GM18868 (cell line): ENCODE data around the gene INSM1.
"Not testable (repeated sequence)": the region's sequence is repeated elsewhere in the genome, so short reads cannot be mapped to it uniquely, and the experiment has no call there.

Source experiments
- ATAC-seq: cut with Tn5 transposase; IDR thresholded peaks from one replicate; pipeline ENCODE4 v1.9.1; 2021; ENCODE audit warnings: mild to moderate bottlenecking, moderate library complexity; ENCODE audit not compliant: unreplicated experiment

The INSM1 gene

GRCh38 chr20:20367575-20368417 lies at the start of gene INSM1:
TSS of gene INSM1 (plus strand) at chr20:20368104. CDS start at chr20:20368268, 164 bp downstream.
- ATAC-seq: peak; percentile 29

- ATAC-seq: no peak
These were observed 49.3 kb upstream of the INSM1 start for GRCh38 chr20:20318365-20319161.

DNA sequence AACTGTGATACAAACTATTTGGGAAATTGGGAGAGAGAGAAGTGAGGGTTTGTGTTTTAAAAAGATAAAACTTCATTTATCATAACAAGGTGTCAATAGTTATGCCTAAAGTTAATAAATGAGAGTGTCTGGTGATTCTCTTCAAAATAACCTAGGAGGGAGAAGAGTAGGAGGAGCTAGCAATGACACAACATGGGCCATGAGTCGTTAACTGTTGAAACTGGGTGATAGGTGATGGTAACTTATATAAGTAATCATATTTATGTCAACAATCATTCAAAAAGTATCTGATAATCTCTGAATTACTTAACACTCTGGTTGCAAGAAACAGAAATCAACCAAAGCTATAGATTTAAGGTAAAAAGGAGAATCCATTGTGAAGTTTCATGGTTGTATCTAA lies 46.8 kb upstream of the INSM1 start:
- no peak for ATAC-seq

DNA sequence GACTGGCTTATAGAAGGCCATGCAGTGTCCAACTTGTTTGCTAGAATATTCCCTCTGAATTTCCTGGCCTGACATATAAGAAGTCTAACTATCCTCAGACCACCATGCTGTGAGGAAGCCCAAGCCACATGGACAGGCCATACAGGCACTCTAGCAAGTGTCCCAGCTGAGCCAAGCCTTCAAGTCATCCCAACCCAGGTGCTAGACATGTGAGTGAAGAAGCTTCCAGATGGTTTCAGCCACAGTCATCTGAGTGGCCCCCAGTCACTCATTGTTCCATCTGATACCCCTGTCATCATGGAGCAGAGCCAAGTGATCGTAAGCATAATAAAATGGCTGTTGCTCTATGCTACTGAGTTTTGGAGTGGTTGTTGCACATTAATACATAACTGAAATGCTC lies 46.0 kb upstream of the INSM1 start:
- no peak for ATAC-seq

DNA sequence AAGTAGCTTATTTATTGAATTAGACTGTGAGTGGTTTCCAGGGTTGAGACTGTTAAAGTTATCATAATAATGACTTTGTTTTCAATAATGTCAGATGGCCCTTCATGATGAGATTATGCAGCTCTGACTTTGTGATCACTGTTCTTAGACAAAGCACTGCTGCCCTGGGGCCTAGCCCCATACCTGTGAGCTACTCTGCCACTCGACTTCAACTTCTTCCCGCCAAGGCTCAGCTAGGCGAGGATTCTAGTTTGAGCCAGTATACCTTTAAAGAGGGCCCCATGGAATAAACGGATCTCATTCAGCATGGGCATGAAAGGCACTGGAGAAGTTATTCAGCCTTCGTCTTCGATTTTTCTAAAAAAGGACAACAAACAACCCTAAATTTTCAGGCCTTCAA lies 45.0 kb upstream of the INSM1 start:
- ATAC-seq: no peak

- no peak for ATAC-seq
These were observed 40.2 kb upstream of the INSM1 start for GRCh38 chr20:20327746-20328145.

GRCh38 chr20:20329564-20329963 lies 38.3 kb upstream of the INSM1 start:
- ATAC-seq: no peak

- ATAC-seq: no peak
These were observed 36.7 kb upstream of the INSM1 start for GRCh38 chr20:20331156-20331555.

DNA sequence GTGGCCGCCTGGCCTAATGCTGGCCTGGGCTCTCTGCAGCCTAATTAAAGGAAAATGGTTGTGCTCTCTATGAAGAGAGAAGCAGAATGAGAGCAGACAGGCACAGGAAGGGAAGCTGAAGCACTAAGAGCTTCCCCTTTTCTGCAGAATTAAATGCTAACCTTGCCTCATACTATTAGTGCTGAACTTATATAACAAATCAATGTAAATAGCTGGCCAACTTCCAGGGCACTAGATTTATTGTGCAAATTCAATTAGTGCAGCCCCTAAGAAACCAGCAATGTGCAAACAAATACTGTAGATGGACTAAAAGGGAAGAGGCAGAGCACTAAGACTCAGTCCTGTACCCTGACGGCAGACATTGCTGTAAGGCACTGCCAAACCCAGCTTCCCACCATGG lies 36.1 kb upstream of the INSM1 start:
- ATAC-seq: no peak

- peak; percentile 50 for ATAC-seq
These were observed 34.0 kb upstream of the INSM1 start for GRCh38 chr20:20333866-20334265.

DNA sequence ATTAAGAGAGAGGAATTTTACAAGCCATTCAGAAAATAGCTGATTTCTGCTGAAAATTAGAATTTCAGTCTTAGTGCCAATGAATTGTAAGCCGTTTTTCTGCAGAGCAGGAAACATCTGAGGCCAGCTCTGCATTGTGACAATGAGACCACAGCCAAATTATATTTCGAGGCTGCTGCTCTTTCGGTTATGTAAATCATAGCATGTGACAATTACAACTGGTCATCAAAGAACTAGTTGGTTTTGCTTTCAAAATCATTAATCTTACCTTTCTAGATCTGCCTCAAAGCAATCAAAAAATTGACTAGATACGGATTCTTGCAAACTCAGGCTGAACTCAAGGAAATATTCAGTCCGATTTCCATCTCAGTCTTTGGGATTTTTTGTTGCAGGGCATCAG lies 33.4 kb upstream of the INSM1 start:
- ATAC-seq: peak; percentile 93

DNA sequence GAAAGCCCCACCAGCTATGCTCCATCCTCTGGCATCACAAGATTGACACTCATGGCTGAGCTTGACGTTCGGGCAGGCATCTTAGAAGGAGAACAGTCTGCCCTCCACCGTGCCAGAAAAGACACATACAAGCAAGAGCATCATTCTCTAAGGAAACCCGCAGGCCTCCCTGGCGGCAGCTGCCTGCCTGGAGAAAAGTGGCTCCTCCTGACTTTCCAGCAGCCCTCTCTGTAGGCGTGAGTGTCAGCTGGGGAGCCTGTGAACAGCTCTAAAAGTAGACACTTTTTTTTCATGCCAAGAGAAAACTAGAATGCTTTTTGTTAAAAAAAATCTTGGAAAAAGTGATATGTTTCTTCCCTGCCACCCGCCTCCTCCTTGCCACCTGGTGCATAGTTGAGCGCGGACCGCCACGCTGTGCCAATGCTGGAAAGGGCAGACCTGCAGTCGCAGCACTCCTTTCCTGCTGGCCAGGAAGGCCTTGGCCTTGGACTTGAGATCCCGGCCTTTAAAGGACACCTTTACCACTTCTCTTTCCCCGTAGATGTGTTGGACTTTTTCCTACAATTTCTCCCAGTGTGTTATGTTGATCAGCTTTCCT lies 29.7 kb upstream of the INSM1 start:
- ATAC-seq: no peak

GRCh38 chr20:20340443-20340842 lies 27.5 kb upstream of the INSM1 start:
- no peak for ATAC-seq

DNA sequence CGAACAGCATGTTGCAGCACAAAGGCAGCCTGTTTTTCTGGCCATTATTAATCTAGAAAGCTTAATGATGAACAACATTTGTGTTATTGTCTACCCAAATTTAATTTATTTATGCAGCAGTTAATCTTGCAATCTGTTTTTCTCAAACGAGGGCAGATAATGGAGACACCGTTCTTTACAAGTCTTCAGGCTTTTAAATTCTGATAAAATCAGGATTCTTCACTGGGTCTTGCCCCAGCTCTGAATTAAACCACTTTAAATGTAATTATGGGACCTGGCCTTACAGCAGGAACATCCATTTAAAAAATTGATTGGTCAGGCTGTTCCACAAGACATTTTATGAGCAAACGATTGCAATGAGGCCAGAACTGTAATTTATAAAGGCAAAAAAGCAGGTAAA lies 26.5 kb upstream of the INSM1 start:
- no peak for ATAC-seq

DNA sequence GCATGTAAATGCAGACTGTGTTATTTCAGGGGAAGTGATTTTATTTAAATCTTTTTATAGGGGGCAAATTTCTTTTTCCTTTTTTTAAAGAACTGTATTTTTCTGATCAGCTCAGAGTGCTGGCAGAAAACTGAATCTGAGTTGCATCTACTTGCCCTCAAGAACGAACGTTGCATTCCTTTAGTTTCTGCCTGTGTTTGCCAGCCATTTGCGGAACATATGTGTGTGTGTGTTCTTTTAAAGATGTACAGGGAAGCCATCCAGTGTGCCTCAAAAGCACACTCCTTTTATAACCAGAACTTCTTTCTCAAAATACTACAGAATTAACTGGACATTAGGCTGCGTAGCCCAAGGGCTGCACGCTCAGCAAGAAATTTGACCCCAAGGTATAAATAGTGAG lies 25.8 kb upstream of the INSM1 start:
- no peak for ATAC-seq

- no peak for ATAC-seq
These were observed 24.0 kb upstream of the INSM1 start for GRCh38 chr20:20343932-20344331.

DNA sequence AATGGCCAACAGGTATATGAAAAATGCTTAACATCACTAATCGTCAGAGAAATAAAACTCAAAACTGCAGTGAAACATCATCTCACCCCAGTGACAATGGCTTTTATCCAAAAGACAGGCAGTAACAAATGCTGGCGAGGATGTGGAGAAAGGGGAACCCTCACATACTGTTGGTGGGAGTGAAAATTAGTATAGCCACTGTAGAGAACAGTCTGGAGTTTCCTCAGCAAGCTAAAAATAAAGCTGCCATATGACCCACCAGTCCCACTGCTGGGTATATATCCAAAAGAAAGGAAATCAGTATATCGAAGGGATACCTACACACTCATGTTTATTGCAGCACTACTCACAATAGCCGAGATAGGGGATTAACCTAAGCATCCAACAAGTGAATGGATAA lies 23.4 kb upstream of the INSM1 start:
- no peak for ATAC-seq

DNA sequence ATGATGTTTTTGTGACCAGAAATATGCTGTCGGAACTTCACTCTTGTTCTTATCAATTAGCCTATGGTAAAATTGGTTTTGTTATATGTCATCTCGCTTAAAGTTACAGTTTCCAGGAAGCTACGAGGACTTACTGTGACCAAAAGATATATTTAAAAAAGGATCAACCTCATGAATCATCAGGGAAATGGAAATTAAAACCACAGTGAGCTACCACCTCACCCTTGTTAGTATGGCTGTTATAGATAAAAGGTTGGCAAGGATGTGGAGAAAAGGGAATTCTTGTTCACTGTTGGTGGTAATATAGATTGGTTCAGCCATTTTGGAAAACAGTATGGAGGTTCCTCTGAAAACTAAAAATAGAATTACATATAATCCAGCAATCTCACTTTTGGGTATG lies 14.3 kb upstream of the INSM1 start:
- no peak for ATAC-seq

- not testable (repeated sequence) for ATAC-seq
These were observed 12.4 kb upstream of the INSM1 start for GRCh38 chr20:20355503-20355902.

DNA sequence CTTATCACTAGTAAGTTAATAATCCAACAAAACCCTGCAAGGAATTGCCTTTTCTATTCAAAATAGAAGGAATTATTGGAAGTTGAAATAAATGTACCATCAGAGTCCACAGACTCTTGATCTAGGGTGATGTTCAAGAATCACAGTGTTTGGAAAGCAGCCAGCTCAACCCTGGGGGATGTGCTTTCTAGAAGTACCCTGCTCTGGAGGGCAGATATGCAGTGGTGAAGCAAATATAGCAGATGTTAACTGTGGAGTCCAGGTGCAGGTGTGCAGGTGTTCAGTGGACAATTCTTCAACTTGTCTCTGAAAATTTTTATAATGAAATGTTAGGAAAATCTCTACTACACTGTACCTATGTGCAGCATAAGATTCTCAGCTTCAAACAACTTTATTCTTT lies 9.1 kb upstream of the INSM1 start:
- ATAC-seq: no peak

GRCh38 chr20:20359628-20360027 lies 8.3 kb upstream of the INSM1 start:
- no peak for ATAC-seq

DNA sequence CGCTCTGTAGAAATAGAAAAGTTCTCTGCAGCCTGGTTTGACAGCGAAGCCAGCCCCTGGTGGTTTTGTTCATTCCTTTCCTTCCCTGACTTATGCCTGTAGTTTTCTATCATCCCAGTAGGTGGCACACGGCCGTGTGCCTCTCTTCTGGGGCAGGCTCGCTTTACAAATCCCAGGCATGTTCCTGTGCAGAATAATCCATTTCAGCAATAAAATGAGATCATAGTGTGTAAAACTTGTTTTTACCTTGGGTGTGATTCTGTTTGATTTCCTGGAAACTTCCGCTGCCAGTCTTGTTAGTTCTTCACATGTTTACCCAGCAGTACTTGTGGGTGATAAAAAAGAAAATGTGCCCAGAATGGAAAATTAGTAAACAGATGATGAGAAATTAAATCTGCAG lies 7.4 kb upstream of the INSM1 start:
- peak; percentile 70 for ATAC-seq
